ENCODE results near the gene GNPAT. TPM values are rescaled to one million over a fixed set of nuclear protein-coding genes. Genes with fewer than 3 reads are reported as not detected.

The GNPAT gene
- total RNA-seq, 1 experiment from 2014 or later: 40.5 TPM

DNA sequence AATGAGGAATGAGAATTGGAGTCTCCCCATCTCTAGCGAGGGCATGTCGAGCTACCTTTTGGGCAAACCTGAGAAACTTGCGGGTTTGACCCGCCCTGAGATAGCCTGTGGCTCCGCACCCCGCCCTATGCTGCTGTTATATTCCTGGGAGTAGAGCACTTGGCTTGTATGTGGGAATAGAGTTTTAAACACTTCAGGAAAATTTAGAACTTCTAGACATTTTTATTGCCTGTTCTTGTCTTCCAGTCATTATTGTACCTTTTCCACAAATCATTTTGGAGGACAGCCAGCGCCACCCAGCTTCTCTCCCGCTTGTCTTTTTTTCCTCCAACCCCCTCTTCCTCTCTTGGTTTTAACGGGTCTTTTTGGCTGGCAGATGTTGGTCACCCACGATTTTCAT, 738 bp downstream of the GNPAT start:
- Histone ChIP-seq H3K27me3 (ENCODE audit: low read length) (no peaks in the 10 kb centered on the region), H3K36me3 (ENCODE audit: low read depth, low read length) (peaks cover 11% of the 10 kb centered on the region; the same call in 1 of the 2 replicates), H3K9me3 (ENCODE audit: low read length) (no peaks in the 10 kb centered on the region), H3K9ac (ENCODE audit: low read length) (peak overlapping the region; percentile 94), H3K27ac (ENCODE audit: low read length) (peak overlapping the region; percentile 20), H3K4me3 (ENCODE audit: low read length) (peak overlapping the region; percentile 85), H4K20me1 (ENCODE audit: low read length) (no peaks in the 10 kb centered on the region), H2AFZ (ENCODE audit: low read length) (peak overlapping the region; percentile 96), H3K9me2 (replicated peaks; ENCODE audit: low read length) (no peaks in the 10 kb centered on the region), H3F3A (ENCODE audit: low read length, unreplicated experiment) (no peaks in the 10 kb centered on the region), H3K4me1 (ENCODE audit: insufficient read depth, low read length) (peaks cover 25% of the 10 kb centered on the region), H3K79me2 (ENCODE audit: low read length) (peaks cover 66% of the 10 kb centered on the region), H3K4me2 (ENCODE audit: low read length) (peak overlapping the region; percentile 93)
- BruUV-seq (replicated peaks): no TSS peak
- ChIA-PET POLR2A (ENCODE audit: unreplicated experiment) (no interaction called here), CTCF (no interaction called here)
- intact Hi-C loops (cut with micrococcal nuclease): loop anchor here (2.0 to 5.0 kb wide), 2 partner anchors 95 to 361 kb away; partner anchors contain the start of gene EXOC8
- ATAC-seq (peak; percentile 48), DNase-seq (peak; percentile 38)
- TF ChIP-seq, protein P1, sequence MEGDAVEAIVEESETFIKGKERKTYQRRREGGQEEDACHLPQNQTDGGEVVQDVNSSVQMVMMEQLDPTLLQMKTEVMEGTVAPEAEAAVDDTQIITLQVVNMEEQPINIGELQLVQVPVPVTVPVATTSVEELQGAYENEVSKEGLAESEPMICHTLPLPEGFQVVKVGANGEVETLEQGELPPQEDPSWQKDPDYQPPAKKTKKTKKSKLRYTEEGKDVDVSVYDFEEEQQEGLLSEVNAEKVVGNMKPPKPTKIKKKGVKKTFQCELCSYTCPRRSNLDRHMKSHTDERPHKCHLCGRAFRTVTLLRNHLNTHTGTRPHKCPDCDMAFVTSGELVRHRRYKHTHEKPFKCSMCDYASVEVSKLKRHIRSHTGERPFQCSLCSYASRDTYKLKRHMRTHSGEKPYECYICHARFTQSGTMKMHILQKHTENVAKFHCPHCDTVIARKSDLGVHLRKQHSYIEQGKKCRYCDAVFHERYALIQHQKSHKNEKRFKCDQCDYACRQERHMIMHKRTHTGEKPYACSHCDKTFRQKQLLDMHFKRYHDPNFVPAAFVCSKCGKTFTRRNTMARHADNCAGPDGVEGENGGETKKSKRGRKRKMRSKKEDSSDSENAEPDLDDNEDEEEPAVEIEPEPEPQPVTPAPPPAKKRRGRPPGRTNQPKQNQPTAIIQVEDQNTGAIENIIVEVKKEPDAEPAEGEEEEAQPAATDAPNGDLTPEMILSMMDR (conservative IDR thresholded peaks at IDR 0.05; ENCODE audit: low read depth, low read length): no peak
- TF ChIP-seq EZH2 (IDR thresholded peaks at IDR 0.05; ENCODE audit: low read length, unreplicated experiment) (no peak), EZH2phosphoT487 (IDR thresholded peaks at IDR 0.05; ENCODE audit: borderline replicate concordance, low read length) (no peak)

DNA sequence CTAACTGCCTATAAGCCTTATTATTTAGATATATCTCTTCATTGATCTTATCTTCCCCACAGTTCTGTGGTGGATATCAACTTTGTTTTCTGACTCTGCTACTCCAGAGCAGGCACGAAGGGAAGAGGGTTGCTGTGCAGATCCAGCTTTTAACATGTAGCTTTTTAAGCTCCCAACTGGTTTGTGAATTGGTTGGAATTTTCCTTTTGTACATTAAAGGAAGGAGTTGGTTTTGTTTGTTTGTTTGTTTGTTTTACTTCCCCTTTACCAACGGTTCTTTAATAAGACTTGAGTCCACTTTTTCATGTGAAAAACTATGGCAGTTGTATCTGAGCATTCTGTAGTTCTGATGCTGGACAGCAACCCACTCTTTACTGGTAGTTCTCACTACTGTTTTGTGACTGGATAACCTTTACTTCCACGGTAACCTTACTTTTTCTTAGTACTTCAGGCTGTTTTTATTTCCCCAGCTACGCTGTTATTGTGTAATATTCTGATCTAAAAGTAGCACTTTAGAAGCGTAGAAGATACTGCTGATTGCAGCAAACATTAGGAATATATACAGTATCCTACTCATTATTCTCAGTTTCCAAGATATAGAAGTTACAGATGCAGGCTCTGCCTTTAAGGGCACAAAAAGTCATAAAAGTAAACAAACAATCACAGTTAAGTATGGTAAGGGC, 1.6 kb downstream of the GNPAT start:
- Histone ChIP-seq H3K9me2 (replicated peaks; ENCODE audit: low read length) (no peaks in the 10 kb centered on the region), H3K9me3 (ENCODE audit: low read length) (no peaks in the 10 kb centered on the region), H3K4me2 (ENCODE audit: low read length) (peak overlapping the region; percentile 93), H3F3A (ENCODE audit: low read length, unreplicated experiment) (no peaks in the 10 kb centered on the region), H3K27me3 (ENCODE audit: low read length) (no peaks in the 10 kb centered on the region), H3K4me1 (ENCODE audit: insufficient read depth, low read length) (peaks cover 25% of the 10 kb centered on the region), H3K9ac (ENCODE audit: low read length) (peak overlapping the region; percentile 94; the same call in 1 of the 2 replicates), H3K36me3 (ENCODE audit: low read depth, low read length) (peaks cover 6% of the 10 kb centered on the region; the same call in 1 of the 2 replicates), H4K20me1 (ENCODE audit: low read length) (no peaks in the 10 kb centered on the region), H3K27ac (ENCODE audit: low read length) (no peak overlapping the region), H2AFZ (ENCODE audit: low read length) (no peak overlapping the region), H3K79me2 (ENCODE audit: low read length) (peaks cover 73% of the 10 kb centered on the region), H3K4me3 (ENCODE audit: low read length) (peak overlapping the region; percentile 85)
- ATAC-seq (no peak), DNase-seq (no peak)
- TF ChIP-seq, protein P1 (conservative IDR thresholded peaks at IDR 0.05; ENCODE audit: low read depth, low read length): no peak
- TF ChIP-seq EZH2 (IDR thresholded peaks at IDR 0.05; ENCODE audit: low read length, unreplicated experiment) (no peak), EZH2phosphoT487 (IDR thresholded peaks at IDR 0.05; ENCODE audit: borderline replicate concordance, low read length) (no peak)
- POLR2A ChIA-PET (ENCODE audit: unreplicated experiment): no interaction called here
- CTCF ChIA-PET: no interaction called here
- no TSS peak for BruUV-seq (replicated peaks)
- intact Hi-C loops (cut with micrococcal nuclease): loop anchor here (2.0 to 5.0 kb wide), 2 partner anchors 94 to 360 kb away; partner anchors contain the start of gene EXOC8

DNA sequence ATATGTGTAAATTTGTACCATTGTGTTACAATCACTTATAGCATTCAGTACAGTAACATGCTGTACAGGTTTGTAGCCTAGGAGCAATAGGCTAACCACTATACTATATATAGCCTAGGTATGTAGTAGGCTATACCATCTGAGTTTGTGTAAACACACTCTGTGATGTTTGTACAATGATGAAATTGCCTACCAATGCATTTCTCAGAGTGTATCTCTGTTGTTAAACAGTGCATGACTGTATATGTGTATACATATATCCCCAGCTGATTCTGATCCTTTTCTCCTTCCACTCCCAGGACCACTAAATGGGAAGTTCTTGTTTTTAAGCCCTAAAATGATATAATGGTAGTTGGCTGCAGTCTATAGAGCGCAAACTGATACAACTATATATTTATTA, 7.8 kb downstream of the GNPAT start:
- peaks cover 44% of the 10 kb centered on the region for H3K79me2 ChIP-seq (ENCODE audit: low read length)
- ChIA-PET POLR2A (ENCODE audit: unreplicated experiment) (no interaction called here), CTCF (no interaction called here)
- H3K36me3 ChIP-seq (ENCODE audit: low read depth, low read length): peaks cover 8% of the 10 kb centered on the region; the same call in 1 of the 2 replicates
- no peaks in the 10 kb centered on the region for H3K9me2 ChIP-seq (replicated peaks; ENCODE audit: low read length)
- H3K27ac ChIP-seq (ENCODE audit: low read length): no peak overlapping the region
- H4K20me1 ChIP-seq (ENCODE audit: low read length): no peaks in the 10 kb centered on the region
- no peak overlapping the region for H3K4me3 ChIP-seq (ENCODE audit: low read length)
- no TSS peak for BruUV-seq (replicated peaks)
- H3K4me1 ChIP-seq (ENCODE audit: insufficient read depth, low read length): peaks cover 9% of the 10 kb centered on the region
- H3K9ac ChIP-seq (ENCODE audit: low read length): no peak overlapping the region
- H3K9me3 ChIP-seq (ENCODE audit: low read length): no peaks in the 10 kb centered on the region
- no peak overlapping the region for H3K4me2 ChIP-seq (ENCODE audit: low read length)
- H3K27me3 ChIP-seq (ENCODE audit: low read length): no peaks in the 10 kb centered on the region
- H2AFZ ChIP-seq (ENCODE audit: low read length): no peak overlapping the region
- H3F3A ChIP-seq (ENCODE audit: low read length, unreplicated experiment): no peaks in the 10 kb centered on the region
- ATAC-seq (peak; percentile 100), DNase-seq (peak; percentile 69)
- TF ChIP-seq, protein P1 (conservative IDR thresholded peaks at IDR 0.05; ENCODE audit: low read depth, low read length): no peak
- TF ChIP-seq EZH2 (IDR thresholded peaks at IDR 0.05; ENCODE audit: low read length, unreplicated experiment): no peak
- no peak for TF ChIP-seq EZH2phosphoT487 (IDR thresholded peaks at IDR 0.05; ENCODE audit: borderline replicate concordance, low read length)
- intact Hi-C loops (cut with micrococcal nuclease): no loop called here
